DMS114 treated with DMSO at 0.1 percent for 48 hours (cell line): ENCODE measurements around the gene ZNF366.

Source experiments
- DNase-seq: peaks from one replicate; lab custom pipeline; 2025; ENCODE audit not compliant: unreplicated experiment; lab: John Stamatoyannopoulos, UW

Gene ZNF366, protein sequence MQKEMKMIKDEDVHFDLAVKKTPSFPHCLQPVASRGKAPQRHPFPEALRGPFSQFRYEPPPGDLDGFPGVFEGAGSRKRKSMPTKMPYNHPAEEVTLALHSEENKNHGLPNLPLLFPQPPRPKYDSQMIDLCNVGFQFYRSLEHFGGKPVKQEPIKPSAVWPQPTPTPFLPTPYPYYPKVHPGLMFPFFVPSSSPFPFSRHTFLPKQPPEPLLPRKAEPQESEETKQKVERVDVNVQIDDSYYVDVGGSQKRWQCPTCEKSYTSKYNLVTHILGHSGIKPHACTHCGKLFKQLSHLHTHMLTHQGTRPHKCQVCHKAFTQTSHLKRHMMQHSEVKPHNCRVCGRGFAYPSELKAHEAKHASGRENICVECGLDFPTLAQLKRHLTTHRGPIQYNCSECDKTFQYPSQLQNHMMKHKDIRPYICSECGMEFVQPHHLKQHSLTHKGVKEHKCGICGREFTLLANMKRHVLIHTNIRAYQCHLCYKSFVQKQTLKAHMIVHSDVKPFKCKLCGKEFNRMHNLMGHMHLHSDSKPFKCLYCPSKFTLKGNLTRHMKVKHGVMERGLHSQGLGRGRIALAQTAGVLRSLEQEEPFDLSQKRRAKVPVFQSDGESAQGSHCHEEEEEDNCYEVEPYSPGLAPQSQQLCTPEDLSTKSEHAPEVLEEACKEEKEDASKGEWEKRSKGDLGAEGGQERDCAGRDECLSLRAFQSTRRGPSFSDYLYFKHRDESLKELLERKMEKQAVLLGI

DNA sequence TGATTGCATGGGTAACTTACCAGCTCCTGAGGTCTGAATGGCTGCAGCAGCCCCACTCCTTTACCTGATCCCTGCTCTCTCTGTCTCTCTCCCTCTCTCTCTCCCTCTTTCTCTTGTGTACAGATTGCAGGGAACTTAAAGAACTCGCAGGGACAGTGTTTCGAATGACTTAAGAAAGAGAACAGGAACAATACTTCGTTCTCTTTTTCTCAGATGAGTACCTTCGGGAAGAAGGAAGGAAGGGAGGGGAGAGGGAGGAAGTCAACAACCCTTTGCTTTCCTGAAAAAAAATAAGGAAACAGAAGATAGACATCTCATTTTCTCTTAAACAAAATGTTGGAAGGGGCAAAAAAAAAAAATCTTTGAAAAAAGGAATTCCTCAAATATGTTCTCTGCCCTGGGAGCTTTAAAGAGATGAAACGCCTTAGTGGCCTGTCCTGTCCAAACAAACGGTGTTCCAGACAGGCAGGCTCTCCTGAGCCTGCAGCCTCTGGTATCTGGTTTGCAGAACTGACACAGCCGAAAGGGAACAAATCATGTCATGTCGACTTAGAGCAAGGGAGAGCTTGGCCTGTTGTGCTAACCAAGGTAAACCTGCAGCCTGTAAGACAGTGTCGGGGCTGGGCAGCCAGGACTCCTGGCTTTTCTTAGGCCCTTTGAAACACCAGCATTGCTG lies at the start of gene ZNF366:
Gene ZNF366, minus strand, starts transcription at position 180 of the 676 bp plus-strand sequence. CDS start 45,914 bp downstream, outside the sequence.
- DNase-seq: no peak

DNA sequence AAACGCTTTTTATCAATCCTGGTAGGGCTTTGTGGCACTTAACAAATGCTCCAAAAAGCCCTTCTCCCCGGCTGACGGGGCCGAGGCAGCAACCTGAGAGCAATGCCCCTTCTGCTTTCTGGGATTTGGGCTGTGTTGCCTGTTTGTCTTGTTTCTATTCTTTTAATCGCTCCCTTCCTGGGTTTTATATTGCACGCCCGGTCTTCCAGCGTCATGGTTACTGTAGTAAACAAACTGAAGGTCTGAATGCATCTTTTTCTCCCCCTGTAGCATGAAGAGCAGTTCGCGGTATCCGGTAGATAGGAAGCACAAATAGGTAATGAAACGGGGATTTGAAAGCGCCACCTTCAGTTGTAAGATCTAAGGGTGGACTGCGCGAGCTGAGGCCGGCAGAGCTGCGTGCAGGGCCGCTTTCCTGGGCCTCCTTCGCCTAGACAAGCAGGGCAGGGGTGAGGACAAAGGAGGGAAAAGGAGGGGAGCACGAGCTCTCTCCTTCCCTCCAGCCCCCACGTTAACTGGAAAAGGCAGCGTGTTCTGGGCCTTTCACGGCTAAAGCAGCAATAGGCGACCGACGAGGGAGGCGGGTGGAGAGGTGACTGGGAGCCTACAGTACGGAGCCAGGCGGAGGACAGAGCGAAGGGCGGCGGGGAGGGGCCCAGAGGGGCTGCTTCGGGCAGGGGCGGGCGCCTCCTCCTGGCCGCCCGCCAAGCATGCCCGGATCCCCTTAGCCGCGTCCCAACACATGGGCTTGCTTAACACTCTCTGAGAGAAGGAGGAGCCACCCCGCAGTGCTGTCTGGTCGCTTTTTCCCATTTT lies 49.3 kb upstream of the ZNF366 start:
- DNase-seq: peak; percentile 61

DNA sequence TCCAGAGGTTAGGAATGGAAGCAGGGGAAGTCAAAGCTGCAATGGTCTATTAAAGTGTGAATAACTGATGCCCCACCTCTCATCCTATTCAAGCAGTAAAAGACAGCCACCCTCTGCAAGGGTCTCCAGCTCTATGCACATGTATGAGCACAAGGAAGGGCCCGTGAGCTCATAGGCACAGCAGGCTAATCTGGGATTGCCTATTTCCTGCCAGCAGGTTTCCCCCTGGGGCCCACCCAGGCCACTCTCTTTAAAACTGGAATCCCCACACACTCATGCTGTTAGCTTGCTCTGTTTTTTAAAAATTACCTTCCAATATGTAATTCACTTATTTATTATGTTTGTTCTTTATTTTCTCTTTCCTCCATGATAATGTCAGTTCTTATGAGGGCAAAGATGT lies 48.7 kb upstream of the ZNF366 start:
- no peak for DNase-seq

DNA sequence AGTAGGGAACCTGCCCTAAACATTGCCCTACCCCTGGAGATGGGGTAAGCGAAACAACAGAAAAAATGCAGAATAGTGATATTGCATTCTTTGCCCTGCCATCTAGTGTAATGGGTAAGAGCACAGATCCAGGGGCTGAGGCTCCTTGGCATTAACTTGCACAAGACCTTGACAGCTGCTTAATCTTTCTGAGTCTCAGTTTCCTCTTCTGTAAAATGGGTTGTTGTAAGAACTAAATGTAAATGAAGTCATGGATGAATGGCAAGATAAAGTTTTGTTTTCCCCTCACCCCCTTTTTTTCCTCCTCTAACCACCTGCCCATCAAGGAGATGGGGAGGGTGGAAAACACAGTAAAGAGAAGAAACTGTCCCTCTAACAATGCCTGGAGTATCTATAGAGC lies 47.7 kb upstream of the ZNF366 start:
- DNase-seq: no peak

DNA sequence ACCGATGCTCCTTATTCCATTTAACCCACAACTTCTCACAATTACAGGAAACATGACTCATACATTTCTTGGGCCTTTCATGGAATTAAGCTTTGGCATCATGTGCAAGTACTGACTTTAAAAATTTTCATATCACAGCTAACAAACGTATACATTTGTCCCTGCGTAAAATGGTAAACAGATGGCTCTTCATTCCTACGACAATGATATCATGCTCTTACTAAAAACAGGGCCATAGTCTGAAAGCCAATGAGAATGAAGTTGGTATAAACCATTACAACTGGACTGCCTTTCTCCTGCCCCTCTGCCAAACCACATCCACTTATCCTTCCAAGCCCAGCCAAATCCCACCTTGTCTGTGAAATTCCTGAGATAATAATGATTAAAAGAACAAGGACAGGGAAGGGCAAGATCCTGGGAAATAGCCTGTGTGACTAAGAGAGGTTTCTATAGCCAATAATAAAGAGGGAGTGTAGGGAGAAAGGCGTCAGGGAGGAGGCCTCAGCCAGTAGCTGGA lies 44.9 kb upstream of the ZNF366 start:
- no peak for DNase-seq

DNA sequence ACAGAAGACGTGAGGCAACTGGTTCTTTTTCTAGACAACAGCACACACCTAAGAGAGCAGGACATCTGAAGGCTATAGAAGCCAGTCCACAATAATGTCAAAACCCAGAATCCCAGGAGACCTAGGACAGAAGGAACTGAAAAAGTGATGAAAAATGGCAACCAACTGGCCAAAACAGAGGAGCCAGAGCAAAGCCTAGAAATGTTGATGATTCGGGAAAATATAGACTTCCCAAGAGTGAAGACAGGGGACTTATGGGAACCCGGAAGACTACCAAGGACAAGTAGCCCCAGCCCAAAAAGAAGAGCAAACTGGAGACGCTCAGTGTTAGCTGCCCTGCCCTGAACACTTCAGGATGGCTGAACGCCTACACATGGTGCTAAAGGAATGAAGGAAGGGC lies 43.4 kb upstream of the ZNF366 start:
- DNase-seq: no peak

DNA sequence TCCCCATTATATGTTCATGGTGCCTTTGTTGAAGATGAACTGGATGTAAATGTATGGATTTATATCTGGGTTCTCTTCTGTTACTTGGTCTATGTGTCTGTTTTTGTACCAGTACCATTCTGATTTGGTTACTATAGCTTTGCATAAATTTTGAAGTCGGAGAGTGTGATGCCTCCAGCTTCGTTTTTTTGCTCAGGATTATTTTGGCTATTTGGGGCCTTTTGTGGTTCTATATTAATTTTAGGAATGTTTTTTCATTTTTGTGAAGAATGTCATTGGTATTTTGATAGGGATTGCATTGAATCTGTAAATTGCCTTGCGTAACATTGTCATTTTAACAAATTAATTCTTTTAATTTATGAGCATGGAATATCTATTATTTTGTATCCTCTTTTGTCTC lies 36.6 kb upstream of the ZNF366 start:
- DNase-seq: no peak

DNA sequence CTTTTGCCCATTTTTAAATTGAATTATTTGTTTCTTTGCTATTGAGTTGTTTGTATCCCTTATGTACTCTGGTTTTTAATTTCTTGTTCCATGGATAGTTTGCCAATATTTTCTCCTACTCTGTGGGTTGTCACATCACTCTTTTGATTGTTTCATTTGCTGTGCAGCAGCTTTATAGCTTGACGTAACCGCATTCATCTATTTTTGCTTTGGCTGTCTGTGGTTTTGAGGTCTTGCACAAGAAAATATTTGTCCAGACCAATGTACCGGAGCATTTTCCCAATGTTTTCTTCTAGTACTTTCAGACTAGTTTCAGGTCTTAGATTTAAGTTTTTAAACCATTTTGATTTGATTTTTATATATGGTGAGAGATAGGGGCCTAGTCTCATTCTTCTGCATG lies 36.2 kb upstream of the ZNF366 start:
- no peak for DNase-seq

DNA sequence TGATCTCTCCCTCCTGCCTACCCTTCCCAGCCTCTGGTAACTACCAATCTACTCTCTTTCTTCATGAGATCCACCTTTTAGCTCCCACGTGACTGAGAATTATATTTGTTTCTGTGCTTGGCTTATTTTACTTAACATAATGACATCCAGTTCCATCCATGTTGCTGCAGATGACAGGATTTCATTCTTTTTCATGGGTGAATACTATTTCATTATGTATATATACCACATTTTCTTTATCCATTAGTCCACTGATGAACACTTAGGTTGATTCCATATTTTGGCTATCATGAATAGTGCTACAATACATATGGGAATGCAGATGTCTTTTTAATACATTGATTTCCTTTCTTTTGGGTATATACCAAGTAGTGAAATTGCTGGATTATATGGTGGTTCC lies 35.5 kb upstream of the ZNF366 start:
- no peak for DNase-seq

DNA sequence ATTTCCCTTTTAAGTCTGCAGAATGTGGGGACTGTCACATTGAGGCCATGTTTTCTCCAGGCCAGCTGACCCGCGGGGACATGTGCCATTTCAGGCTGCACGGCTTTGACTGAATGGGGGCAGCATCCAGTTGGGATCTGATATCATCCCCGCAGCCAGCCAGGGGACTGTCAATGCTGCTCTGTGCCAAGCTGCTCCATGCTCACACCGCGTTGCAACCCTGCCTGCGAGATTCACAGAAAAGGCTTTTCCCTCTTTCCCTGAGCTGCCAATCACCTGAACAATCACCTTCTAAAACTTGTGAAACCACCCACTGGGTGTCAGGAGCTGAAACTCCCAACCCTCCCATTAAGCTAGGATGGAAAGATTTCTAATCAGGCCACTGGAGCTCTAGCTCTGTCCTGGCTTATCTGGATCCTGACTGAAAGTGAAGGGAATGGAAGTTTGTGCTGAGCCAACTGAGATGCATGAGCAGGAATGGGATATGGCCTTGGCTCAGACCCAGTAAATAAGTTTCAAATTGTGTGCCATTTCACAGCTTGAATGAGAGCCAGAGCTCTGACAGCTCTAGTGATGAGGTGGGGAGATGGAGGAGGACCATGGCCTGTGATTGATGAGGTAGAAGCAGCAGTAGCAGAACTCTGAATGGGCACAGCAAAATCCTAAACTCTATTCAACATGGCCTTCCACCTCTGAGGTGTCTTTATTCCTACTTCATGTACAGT lies 34.5 kb upstream of the ZNF366 start:
- no peak for DNase-seq

DNA sequence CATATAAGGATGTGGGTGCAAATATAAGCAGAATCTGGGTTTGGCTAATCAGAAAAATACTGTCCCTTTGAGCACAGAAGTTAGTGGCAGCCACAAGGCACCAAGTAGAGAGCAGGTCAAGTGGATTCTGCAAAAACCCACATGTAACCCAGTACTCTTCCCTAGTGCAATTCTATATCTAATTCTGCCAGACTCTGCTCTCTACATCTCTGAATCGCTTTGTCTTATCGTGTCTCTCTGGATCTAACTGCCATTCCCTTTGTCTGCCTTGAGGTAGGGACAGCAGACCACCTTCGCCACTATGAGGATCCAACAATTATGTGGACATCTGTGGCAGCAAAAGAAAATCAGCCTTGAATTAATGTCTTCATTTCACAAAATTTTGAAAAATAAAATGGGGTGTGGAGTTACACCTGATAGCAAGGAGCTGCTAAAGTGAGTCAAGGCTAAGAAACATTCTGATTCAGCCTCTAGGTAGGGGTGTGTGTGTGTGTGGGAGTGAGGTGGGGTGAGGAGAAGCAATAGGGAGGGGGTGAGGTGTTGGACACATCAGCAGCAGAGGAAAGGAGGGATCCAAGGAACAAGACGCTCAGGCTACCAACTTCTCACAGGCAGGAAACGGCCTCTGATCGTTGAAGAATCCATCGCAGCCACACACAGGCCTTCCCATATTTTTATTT lies 33.7 kb upstream of the ZNF366 start:
- no peak for DNase-seq

DNA sequence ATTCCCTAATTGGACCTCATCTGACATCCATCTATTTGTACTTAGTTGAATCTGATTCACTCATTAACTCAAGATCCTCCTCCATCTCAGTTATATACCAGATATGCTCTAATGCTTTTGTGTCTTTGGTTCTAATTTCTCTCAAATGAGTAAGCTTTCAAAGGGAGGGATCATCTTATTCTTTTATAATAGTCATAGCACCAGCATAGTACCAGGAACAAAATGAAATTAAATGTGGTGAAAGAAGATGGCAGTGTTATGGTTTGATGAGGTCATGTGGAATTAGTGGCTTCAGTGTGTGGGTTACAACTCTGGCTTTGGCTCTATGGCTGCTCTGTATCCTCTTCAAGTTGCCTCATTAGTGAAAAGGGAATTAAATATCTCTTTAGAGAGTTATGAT lies 32.5 kb upstream of the ZNF366 start:
- DNase-seq: no peak

DNA sequence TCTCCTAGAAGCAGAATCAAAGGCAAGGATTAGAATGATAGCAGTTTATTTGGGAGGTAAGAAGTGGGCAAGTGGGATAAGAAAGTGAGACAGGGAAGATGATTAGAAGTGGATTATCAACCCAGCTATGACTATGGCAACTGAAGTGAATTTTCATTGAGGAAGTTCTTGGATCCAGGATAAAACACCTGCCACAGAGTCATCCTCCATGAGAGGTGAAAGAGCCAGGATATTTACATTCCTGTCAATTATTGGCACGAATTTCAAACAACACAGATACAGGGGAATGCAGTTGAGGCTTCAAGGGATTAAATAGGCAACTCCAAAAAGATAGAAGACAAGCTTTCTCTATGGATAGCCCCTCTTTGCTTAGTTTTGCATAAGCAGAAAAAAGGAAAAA lies 31.8 kb upstream of the ZNF366 start:
- no peak for DNase-seq

DNA sequence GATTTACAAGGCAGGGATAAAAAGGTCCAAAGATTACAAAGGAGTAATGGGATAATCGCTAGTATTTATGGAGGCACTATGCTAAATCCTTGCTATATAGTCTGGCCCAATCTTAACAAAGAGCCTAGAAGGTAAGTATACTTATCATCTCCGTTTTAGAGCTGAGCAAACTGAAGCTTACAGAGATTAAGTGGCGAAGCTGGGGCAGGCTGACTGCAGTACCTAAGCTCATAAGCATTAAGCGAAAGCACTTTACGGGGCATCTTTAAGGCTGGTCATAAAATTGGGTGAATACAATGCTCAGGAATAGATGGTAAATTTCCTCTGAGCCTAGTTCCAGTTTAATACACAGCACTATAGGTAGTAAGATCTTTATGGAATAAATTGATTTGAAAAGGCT lies 30.0 kb upstream of the ZNF366 start:
- DNase-seq: no peak

DNA sequence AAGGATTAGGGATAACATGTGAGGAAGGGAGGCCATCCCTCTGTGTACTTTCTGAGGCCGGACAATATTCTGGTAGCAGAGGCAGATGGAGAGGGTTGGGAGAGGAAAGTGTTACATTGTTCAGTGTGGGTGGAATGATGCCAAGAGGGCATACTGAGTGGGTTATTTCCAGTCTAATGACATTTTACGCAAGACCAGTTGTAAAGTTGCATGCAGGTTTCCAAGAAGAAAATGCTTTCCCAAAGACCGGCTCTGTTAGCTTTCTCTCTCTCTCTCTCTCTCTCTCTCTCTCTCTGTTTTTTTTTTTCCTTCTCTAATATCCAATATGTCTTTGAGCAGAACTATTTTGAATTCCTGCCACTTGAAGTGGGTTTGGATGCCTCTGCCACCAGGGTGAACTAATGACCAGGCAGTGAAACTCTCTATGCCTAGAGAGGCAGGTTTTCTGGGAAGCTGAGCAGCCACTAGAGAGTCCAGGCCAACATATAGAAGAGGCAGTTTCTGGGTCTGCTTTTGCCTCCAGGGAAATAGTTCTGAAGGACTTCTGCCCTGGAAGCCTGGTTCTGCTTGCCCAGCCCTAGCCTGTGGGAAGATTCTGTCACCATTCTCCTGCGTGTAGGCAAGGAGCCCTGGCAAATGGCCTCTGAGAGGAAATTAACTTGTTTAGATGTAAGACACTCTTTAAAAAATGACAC lies 24.4 kb upstream of the ZNF366 start:
- DNase-seq: no peak

DNA sequence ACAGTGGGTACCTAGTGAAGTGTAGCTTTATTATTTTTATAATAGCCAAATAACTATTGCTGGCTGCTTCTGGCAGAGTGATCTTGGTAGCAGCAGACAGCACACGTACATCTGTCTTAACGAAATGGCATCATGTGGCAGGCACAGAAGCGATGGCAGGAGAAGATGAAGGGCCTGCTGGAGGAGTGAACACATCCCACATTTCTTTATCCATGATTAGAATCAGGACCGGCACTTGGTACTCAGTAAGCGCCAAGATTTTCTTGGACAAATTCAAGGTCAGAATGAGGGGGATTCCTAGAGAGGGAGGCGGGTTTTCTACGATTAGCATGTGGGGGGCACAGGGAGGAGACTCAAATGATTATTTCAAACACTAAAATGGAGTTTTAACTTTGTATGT lies 23.0 kb upstream of the ZNF366 start:
- no peak for DNase-seq

DNA sequence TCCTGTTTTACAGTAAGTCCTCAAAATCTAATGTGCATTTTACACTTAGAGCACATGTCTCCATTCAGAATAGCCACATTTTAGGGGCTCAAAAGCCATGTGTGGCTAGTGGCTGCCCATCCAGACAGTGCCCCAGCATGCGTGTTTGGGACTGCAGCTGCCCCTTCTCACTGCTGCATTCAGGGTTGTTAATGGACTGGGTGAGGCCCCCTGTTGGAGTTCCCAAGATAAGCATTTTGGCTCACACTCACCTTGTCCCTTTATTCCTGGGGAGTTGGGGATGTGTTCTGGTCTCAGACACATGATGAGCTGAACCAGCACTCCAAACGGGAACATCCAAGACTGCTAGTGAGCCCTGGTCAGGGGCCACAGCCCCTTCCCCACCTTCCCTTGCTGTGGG lies 22.2 kb upstream of the ZNF366 start:
- DNase-seq: no peak

DNA sequence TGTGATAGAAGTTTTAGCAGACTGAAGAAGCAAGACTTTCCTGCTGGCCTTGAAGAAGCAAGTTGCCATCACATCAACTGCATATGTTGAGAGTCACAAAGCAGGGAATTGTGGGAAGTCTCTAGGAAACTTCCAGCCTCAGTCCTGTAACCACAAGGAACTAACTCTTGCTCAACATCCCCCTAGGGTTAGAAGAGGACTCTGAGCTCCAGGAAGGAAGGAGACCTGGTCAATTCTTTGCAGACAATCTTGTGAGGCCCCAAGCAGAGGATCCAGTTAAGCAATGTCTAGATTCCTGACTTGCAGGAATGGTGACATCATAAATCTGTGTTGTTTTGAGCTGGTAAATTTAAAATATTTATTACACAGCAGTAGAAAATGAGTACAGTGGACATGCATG lies 18.6 kb upstream of the ZNF366 start:
- DNase-seq: no peak

DNA sequence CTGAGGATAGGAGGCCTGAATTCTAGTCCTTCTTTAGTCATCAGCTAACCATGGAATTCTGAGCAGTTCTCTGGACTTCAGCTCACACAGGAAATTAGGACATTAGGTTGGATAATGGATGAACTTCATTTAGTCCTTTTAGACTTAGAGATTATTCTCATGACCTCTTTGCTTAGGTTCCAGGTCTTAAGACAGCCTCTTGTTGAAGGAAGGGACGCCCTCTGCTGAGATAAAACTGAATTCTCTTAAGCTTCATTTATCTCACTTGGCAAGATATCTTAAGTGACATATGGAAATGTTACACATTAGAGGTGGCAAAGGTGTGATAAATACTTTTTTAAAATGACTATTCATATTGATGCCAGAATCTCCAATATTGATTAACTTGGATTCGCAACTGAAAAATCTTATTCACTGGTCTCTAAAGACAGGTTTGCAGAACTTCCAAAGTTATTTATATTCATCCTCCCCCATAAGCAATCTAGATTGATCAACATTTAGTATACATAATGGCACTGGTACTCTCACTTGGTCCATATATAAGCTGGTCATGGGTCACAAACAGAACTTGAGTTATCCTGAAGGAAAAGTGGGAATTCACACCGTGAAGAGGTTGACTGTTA lies 16.9 kb upstream of the ZNF366 start:
- peak; percentile 22 for DNase-seq
